Adrenal gland (tissue), 12 donors: Measurements from ENCODE around the gene PHGDH. TPM values are rescaled to one million over a fixed set of nuclear protein-coding genes. Genes with fewer than 3 reads are reported as not detected.
"Not testable (repeated sequence)": the region's sequence is repeated elsewhere in the genome, so short reads cannot be mapped to it uniquely, and the experiment has no call there.

Experiments used
- DNase-seq, 7 donors: peaks; one replicate each; pipeline ENCODE4 v3.0.0-alpha.2; 2019 to 2020
- H3K27ac ChIP-seq, 5 donors: fragments of 200-600 bp; sonication (generic) in 4 of 5; 1 replicate in 3 of 5; 2 replicates in 2 of 5; pipeline versions ENCODE4 v1.5.1 to v1.8.0; 2016 to 2020; ENCODE audit warnings: mild to moderate bottlenecking in 1 of 5
- H3K27me3 ChIP-seq: fragments of 200-600 bp; 2 replicates; pipeline ENCODE4 v1.8.0; 2021
- H3K36me3 ChIP-seq, 2 donors: fragments of 200-600 bp; replicated peaks in 1 of 2; 1 replicate in 1 of 2; 2 replicates in 1 of 2; pipeline versions ENCODE4 v1.5.1 to v1.8.0; 2018 to 2022
- H3K4me1 ChIP-seq, 2 donors: fragments of 200-600 bp; replicated peaks in 1 of 2; 1 replicate in 1 of 2; 2 replicates in 1 of 2; pipeline versions ENCODE4 v1.5.1 to v1.8.0; 2018 to 2021
- H3K4me3 ChIP-seq, 4 donors: fragments of 200-600 bp; sonication (generic) in 3 of 4; one replicate each; pipeline ENCODE4 v1.5.1; 2016 to 2018
- H3K9me3 ChIP-seq, 3 donors: fragments of 200-600 bp; sonication (generic) in 1 of 3; replicated peaks in 1 of 3; 1 replicate in 2 of 3; 2 replicates in 1 of 3; pipeline versions ENCODE4 v1.5.1 to v1.8.0; 2016 to 2021
- POLR2A ChIP-seq, 2 donors: fragments of 450-650 bp; IDR thresholded peaks; one replicate each; pipeline ENCODE4 v1.6.1; 2017; ENCODE audit warnings: antibody characterized with exemption in 2 of 2, mild to moderate bottlenecking in 2 of 2, moderate library complexity in 1 of 2
- WGBS, 4 donors: extraction: QIAGEN DNeasy Blood & Tissue Kit in 2 of 4; methylation state at CpG; one replicate each; pipeline versions ENCODE4 v1.1.5 to v1.1.7; 2013 to 2017; 5-methylcytosine and 5-hydroxymethylcytosine counted together
- intact Hi-C, 2 donors: fragments of 100-400 bp; cut with DNase I; formaldehyde crosslinking; loops; one replicate each; pipeline versions ENCODE4 v1.14.1 to v1.15.0; 2022 to 2023
- polyA plus RNA-seq, 3 donors: library from polyadenylated mRNA; stranded (reverse); fragments of 200-250 nt in 2 of 3; fragments of 350-450 nt in 1 of 3; fragmentation: Illumina TruSeq in 1 of 3; extraction: RNeasy Lipid Tissue Mini Kit (QIAGEN cat#74804) in 1 of 3; gene quantifications; one replicate each; pipeline ENCODE4 v1.2.3, GENCODE V29; 2013 to 2014
- total RNA-seq, 9 donors: library from RNA; depleted of rRNA in 4 of 9; stranded (reverse); fragments of >200 nt in 4 of 9; fragments of 120-200 nt in 1 of 9; fragmentation: NEBNext Ultra II Directional in 1 of 9; extraction: Animal tissue kit (Norgen Biotek cat#: 25700) in 1 of 9; gene quantifications; one replicate each; pipeline versions ENCODE4 v1.1.0 to v1.2.4, GENCODE V29; 2013 to 2023
- TF ChIP-seq, protein P1 (sequence below), 6 experiments: fragments of 450-650 bp in 4 of 6; fragments of 200-600 bp in 2 of 6; sonication (generic) in 1 of 6; IDR thresholded peaks; 1 replicate in 5 of 6; 2 replicates in 1 of 6; pipeline versions ENCODE4 v1.5.1 to v1.8.0; 2016 to 2021; ENCODE audit warnings: antibody characterized with exemption in 6 of 6, mild to moderate bottlenecking in 2 of 6, moderate library complexity in 1 of 6
- donor health status: healthy with polysubstance abuse.
- donor health status: Bipolar disorder and iron deficiency.
- donor health status: DM: yes; HTN: yes; CAD: no.
- donor health status: DM: no; HTN: no; CAD: no.
- donor health status: DM: no; HTN: no; CAD: no.
- donor health status: DM: yes; HTN: yes; CAD: no.

The PHGDH gene
- total and polyA plus RNA-seq, 12 donors: 1.8 to 27.7 (median 3.6) TPM

DNA sequence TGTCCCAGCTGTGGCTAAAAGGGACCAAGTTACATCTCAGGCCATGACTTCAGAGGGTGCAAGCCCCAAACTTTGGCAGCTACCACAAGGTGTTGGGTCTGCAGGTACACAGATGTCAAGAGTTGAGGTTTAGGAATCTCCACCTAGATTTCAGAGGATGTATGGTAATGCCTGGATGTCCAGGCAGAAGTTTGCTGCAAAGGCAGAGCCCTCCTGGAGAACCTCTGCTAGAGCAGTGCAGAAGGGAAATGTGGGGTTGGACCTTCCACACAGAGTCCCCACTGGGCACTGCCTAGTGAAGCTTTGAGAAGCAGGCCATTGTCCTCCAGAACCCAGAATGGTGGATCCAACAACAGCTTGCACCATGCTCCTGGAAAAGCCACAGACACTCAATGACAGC, 10.1 kb upstream of the PHGDH start:
- TF ChIP-seq, protein P1, sequence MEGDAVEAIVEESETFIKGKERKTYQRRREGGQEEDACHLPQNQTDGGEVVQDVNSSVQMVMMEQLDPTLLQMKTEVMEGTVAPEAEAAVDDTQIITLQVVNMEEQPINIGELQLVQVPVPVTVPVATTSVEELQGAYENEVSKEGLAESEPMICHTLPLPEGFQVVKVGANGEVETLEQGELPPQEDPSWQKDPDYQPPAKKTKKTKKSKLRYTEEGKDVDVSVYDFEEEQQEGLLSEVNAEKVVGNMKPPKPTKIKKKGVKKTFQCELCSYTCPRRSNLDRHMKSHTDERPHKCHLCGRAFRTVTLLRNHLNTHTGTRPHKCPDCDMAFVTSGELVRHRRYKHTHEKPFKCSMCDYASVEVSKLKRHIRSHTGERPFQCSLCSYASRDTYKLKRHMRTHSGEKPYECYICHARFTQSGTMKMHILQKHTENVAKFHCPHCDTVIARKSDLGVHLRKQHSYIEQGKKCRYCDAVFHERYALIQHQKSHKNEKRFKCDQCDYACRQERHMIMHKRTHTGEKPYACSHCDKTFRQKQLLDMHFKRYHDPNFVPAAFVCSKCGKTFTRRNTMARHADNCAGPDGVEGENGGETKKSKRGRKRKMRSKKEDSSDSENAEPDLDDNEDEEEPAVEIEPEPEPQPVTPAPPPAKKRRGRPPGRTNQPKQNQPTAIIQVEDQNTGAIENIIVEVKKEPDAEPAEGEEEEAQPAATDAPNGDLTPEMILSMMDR (IDR thresholded peaks at IDR 0.05): no peak
- TF ChIP-seq POLR2A (IDR thresholded peaks at IDR 0.05): no peak
- no peaks in the 10 kb centered on the region for H3K36me3 ChIP-seq
- no peaks in the 10 kb centered on the region for H3K4me1 ChIP-seq
- no peak for DNase-seq
- intact Hi-C loops: no loop called here
- H3K9me3 ChIP-seq: peaks cover 0 to 3% (median 0%) of the 10 kb centered on the region in 3 donors
- no peak overlapping the region for H3K27ac ChIP-seq
- no peaks in the 10 kb centered on the region for H3K27me3 ChIP-seq
- no peak overlapping the region for H3K4me3 ChIP-seq

DNA sequence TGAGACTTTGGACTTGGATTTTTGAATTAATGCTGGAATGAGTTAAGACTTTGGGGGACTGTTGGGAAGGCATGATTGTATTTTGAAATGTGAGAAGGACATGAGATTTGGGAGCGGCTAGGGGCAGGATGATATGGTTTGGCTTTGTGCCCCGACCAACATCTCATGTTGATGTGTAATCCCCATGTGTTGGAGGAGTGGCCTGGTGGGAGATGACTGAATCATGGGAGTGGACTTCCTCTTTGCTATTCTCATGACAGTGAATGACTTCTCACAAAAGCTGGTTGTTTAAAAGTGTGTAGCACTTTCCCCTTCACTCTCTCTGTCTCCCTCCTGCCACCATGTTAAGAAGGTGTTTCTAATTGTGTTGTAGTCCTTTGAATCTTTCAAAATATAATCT, 9.3 kb upstream of the PHGDH start:
- Histone ChIP-seq H3K4me1 (no peaks in the 10 kb centered on the region), H3K27ac (no peak overlapping the region), H3K36me3 (no peaks in the 10 kb centered on the region), H3K27me3 (no peaks in the 10 kb centered on the region), H3K9me3 (peaks cover 0 to 3% (median 0%) of the 10 kb centered on the region in 3 donors), H3K4me3 (no peak overlapping the region)
- intact Hi-C loops: no loop called here
- WGBS, 4 donors: 73 to 90% (median 75%) methylated on average over 2 of the region's 2 CpGs
- DNase-seq: no peak
- TF ChIP-seq, protein P1 (IDR thresholded peaks at IDR 0.05): no peak
- TF ChIP-seq POLR2A (IDR thresholded peaks at IDR 0.05): no peak

DNA sequence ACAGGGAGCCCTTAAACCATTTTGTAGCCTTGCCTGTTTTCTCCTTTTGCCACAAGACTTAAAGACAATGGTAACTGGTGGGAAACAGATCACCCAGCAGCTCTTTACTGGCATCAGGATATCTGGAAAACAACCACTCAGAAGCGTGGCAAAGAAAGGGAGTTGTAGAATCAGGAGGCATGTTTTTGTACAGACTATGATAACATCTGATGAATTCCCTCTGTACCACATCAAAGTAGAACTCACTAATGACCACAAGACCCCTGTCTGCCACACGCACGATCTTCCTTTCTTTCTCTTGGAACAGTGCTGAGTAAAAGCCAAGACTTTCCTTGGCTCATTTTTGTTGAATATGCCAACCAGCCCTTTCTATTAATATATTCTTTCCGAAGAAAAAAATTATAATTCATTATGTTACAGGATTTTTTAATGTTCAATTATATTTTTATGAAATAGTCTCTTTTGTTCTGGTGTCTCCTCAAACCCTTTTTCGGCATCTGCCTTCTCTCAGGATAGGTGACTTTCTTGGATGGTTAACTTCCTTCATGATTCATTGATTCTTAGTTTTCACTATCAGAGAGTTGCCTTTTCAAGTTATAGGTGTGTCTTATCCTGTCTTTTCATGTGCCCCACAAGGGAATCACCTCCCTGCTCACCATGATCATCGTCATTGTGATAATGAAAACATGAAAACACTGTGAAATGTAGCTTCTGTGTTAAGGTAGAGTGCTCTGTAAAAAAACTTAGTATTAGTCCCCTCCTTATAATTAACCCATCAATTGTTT, 7.9 kb upstream of the PHGDH start:
- Histone ChIP-seq H3K27ac (no peak overlapping the region), H3K36me3 (no peaks in the 10 kb centered on the region), H3K9me3 (peaks cover 0 to 3% (median 0%) of the 10 kb centered on the region in 3 donors), H3K4me3 (no peak overlapping the region), H3K4me1 (no peaks in the 10 kb centered on the region), H3K27me3 (no peaks in the 10 kb centered on the region)
- no peak for DNase-seq
- 78 to 87% (median 81%) methylated on average over 6 of the region's 6 CpGs for WGBS, 4 donors
- TF ChIP-seq, protein P1 (IDR thresholded peaks at IDR 0.05): no peak
- TF ChIP-seq POLR2A (IDR thresholded peaks at IDR 0.05): no peak
- intact Hi-C loops: no loop called here

DNA sequence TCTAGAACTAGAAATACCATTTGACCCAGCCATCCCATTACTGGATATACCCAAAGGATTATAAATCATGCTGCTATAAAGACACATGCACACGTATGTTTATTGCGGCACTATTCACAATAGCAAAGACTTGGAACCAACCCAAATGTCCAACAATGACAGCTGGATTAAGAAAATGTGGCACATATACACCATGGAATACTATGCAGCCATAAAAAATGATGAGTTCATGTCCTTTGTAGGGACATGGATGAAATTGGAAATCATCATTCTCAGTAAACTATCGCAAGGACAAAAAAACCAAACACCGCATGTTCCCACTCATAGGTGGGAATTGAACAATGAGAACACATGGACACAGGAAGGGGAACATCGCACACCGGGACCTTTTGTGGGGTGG, 5.1 kb upstream of the PHGDH start:
- H3K4me3 ChIP-seq, H3K9me3 ChIP-seq, H3K27me3 ChIP-seq, H3K4me1 ChIP-seq, intact Hi-C loops, DNase-seq, H3K36me3 ChIP-seq, H3K27ac ChIP-seq: not testable (repeated sequence)
- WGBS, 4 donors: 82 to 98% (median 93%) methylated on average over 4 to 6 of the region's 6 CpGs

DNA sequence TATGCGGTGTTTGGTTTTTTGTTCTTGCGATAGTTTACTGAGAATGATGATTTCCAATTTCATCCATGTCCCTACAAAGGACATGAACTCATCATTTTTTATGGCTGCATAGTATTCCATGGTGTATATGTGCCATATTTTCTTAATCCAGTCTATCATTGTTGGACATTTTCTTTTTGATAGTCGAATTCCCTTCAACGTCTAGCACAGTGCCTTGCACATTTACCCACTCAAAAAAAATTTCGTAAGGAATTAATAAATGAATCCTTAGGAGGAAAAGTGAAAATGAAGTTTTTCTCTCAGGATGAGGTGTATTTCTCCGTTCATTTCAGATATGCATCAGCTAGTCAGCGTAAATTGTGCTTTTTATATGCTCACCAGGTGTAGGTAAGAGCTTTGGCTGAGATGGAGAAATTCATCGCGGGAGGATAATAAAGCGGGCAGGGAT, 354 bp upstream of the PHGDH start:
- DNase-seq, H3K9me3 ChIP-seq, intact Hi-C loops, H3K27ac ChIP-seq, H3K36me3 ChIP-seq: not testable (repeated sequence)
- peaks cover 13 to 15% of the 10 kb centered on the region in 2 donors for H3K4me1 ChIP-seq
- 11 to 16% (median 12%) methylated on average over 8 of the region's 10 CpGs for WGBS, 4 donors
- H3K27me3 ChIP-seq: peaks cover 14% of the 10 kb centered on the region
- peak overlapping the region in 1 of 4 donors; percentile 65 for H3K4me3 ChIP-seq
